GM19351 (cell line): ENCODE data around the gene CYP1A1.
"Not testable (repeated sequence)": the region's sequence is repeated elsewhere in the genome, so short reads cannot be mapped to it uniquely, and the experiment has no call there.

ENCODE experiments used
- ATAC-seq: cut with Tn5 transposase; IDR thresholded peaks from one replicate; pipeline ENCODE4 v1.9.1; 2021; ENCODE audit warnings: mild to moderate bottlenecking, moderate library complexity; ENCODE audit not compliant: unreplicated experiment

CYP1A1 gene

DNA sequence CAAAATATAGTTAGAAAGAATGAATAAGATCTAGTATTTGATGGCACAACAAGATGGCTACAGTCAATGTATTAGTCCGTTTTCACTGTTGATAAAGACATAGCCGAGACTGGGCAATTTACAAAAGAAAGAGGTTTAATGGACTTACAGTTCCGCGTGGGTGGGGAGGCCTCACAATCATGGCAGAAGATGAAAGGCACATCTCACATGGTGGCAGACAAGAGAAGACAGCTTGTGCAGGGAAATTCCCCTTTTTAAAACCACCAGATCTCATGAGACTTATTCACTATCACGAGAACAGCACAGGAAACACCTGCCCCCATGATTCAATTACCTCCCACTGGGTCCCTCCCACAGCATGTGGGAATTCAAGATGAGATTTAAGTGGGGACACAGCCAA lies 12.9 kb upstream of the CYP1A1 start:
- not testable (repeated sequence) for ATAC-seq

- no peak for ATAC-seq
Measured at GRCh38 chr15:74735305-74735704, 10.0 kb upstream of the CYP1A1 start.

DNA sequence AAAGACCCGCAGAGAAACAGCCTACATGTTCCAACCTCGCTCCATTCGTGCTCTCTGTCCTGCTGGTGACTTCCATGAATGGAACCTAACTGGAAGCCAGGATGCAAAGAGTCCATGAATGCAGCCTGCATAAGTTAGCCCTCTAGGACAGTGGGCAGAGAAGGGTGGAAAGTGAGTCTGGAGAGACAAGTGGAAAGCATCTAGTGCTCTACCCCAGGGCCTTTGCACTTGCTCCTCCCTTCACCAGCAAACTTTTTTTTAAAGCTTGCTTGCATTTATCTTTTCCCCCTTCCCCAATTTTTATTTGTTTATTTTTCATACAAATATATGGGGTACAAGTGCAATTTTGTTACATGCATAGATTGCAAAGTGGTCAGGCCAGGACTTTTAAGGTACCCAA lies 7.9 kb upstream of the CYP1A1 start:
- no peak for ATAC-seq

DNA sequence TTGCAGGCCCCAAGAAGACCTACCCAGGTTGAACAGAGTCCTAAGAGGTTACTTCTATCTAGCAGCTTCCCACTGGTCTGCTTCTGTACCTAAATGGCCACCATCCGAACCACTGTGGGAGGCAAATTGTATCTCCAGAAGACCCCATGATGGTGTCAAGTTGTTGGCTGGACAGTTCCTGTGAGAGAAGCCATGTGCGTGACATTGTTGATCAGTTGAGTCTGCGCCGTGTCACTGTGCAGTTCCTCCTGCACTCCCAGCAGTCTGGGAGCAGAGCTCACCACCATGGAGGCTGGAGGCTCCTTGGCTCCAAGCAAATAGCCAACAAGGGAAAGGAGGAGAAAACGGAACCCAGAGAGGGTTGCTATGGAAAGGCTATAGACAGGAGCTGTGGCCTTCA lies 7.5 kb upstream of the CYP1A1 start:
- ATAC-seq, result no peak

GRCh38 chr15:74730619-74731316 lies 5.4 kb upstream of the CYP1A1 start:
- ATAC-seq, result no peak

DNA sequence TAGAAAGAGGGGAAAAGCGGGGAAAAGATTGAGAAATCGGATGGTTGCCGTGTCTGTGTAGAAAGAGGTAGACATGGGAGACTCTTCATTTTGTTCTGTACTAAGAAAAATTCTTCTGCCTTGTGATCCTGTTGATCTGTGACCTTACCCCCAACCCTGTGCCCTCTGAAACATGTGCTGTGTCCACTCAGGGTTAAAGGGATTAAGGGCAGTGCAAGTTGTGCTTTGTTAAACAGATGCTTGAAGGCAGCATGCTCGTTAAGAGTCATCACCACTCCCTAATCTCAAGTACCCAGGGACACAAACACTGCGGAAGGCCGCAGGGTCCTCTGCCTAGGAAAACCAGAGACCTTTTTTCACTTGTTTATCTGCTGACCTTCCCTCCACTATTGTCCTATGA lies 4.0 kb upstream of the CYP1A1 start:
- ATAC-seq, result not testable (repeated sequence)

DNA sequence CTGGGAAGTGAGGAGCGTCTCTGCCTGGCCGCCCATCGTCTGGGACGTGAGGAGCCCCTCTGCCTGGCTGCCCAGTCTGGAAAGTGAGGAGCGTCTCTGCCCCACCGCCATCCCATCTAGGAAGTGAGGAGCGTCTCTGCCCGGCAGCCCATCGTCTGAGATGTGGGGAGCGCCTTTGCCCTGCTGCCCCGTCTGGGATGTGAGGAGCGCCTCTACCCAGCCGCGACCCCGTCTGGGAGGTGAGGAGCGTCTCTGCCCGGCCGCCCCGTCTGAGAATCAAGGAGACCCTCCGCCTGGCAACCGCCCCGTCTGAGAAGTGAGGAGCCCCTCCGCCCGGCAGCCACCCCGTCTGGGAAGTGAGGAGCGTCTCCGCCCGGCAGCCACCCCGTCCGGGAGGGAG lies 3.4 kb upstream of the CYP1A1 start:
- not testable (repeated sequence) for ATAC-seq

DNA sequence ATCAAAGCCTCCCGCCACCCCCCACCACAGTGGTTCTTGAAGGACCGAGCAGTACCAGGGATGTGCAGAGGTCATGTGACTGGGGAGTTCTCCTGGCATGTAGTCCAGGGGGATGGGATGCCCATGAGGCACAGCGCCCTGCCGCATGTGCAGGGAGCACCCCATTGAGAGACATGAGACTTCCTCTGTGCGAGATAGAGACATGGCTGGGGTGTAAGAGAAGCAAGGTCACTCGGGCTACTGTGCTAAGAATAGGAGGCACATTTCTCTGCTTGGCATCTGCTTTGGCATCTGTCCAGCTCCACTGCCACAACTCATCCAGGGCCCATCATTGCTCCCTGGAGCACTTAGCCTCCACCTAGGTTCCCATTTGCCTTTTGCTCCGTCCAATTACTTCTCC lies 2.4 kb upstream of the CYP1A1 start:
- ATAC-seq, result no peak

DNA sequence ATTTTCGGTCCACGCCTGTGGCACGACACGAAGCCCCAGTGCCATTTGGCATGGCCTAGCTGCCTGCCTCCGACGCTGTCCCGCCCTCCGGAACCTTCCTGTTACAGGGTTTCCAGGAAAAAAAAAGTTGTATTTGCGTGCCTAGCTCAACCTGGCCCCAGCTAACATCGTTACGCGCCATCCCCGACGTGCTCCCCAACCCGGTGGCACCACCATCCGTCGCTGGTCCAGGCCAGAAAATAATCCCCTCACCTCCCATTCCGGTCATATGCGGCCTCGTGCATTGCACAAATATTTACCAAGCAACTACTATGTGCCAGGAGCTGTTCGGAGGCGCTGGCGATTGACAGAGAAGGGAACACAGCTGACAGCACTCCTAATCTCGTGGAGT lies 1.4 kb upstream of the CYP1A1 start:
- ATAC-seq, result no peak

DNA sequence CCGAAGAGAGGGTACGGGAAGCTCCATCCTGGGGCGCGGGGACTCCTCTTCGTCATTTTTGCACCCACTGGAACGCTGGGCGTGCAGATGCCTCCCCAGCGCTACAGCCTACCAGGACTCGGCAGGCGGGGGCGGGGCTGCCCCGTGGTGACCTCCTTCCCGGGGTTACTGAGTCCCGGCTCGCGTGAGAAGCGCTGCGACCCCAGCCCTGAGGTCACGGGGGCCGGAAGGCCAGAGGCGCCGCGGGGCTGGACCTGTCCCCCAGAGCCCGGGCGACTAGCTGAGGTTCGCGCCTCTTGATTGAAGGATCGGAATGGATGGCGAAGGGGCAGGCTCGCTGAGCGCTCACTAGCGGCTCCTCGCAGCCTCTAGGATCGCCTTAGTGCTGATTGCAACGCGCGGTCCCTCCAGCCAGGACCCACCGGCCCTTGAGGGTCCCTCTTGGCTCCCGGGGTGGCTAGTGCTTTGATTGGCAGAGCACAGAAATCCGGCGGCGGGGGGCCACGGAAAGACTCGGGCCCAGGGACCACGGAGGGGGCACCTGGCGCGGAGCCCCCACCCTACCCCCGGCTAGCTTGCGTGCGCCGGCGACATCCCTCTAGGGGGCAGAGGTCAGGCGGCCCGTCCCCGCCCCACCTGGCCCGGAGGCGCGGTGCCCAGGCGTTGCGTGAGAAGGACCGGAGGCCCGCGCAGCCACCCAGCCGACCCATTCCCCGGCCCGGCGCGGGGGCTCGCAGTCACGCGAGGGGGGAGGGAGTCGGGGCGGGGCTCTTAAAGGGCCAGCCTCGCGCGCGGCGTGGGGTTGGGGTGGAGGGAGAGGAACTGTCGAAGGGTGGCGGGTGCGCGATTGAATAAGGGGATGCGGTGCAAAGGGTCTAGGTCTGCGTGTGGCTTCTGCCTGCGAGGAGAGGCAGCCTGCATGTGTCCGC lies 781 bp upstream of the CYP1A1 start:
- ATAC-seq, result peak; percentile 43

DNA sequence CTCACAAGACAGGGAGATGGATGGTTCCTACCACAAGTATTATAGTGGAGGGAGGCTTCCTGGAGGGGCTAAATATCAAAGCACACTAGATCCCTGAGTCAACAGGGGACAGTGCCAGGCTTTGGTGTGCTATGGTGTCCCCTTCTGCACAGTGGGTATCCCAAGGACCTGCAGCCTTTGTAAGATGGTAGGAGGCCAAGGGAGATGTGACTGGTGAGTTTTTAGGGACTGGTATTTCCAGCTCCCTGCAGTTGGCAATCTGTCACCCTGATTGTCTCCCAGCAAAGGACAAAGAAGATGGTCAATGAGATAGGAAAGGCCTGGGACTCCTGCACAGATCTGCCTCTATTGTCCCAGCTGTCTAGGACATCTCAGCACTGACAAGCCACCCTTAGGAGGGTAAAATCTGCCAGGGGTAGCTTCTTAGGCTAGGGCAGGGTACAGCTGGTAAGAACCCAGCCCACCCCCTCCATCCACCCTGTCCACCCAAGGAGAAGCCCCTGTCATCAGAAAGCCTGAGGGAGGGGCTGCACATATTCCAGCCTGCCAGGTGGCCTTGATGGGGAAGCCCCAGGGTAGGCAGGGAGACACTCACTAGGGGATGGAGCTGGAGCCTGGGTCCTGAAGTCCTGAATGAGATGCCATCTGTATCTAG lies 631 bp downstream of the CYP1A1 start:
- no peak for ATAC-seq

- no peak for ATAC-seq
Measured at GRCh38 chr15:74723754-74724334, 1.5 kb downstream of the CYP1A1 start.

DNA sequence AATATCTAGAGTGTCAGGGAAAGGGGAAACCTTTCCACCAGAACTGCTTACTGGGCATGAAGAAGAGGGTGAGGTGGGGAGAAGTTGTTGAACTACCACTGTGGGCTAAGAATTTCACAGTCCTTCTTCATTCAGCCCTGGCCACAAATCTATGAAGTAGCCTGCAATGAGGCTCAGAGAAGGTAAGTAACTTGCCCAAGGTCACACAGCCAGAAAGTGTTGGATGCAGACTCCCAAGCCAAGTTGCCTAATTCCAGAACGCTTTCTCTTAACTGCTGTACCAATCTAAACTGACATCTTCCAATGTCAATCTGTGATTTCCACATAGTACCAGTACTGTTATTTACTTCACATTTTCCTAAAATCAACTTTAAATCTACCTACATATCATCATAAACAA lies 2.1 kb downstream of the CYP1A1 start:
- no peak for ATAC-seq

DNA sequence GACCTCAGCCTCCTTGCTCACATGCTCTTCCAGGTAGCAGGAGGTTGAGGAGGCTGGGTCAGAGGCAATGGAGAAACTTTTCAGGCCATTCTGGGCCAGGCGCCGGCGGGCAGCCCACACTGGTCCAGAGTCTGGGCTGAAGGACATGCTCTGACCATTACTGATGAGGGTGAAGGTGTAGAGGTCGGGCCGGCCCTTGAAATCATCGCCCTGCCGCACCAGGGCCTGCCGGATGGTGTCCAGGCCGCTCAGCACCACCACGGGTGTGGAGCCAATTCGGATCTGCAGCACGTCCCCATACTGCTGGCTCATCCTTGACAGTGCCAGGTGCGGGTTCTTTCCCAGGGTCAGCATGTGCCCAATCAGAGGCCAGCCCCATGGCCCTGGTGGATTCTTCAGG lies 2.7 kb downstream of the CYP1A1 start:
- no peak for ATAC-seq

GRCh38 chr15:74716651-74717050 lies 8.7 kb downstream of the CYP1A1 start:
- no peak for ATAC-seq

- no peak for ATAC-seq
Measured at GRCh38 chr15:74712311-74712710, 13.0 kb downstream of the CYP1A1 start.

DNA sequence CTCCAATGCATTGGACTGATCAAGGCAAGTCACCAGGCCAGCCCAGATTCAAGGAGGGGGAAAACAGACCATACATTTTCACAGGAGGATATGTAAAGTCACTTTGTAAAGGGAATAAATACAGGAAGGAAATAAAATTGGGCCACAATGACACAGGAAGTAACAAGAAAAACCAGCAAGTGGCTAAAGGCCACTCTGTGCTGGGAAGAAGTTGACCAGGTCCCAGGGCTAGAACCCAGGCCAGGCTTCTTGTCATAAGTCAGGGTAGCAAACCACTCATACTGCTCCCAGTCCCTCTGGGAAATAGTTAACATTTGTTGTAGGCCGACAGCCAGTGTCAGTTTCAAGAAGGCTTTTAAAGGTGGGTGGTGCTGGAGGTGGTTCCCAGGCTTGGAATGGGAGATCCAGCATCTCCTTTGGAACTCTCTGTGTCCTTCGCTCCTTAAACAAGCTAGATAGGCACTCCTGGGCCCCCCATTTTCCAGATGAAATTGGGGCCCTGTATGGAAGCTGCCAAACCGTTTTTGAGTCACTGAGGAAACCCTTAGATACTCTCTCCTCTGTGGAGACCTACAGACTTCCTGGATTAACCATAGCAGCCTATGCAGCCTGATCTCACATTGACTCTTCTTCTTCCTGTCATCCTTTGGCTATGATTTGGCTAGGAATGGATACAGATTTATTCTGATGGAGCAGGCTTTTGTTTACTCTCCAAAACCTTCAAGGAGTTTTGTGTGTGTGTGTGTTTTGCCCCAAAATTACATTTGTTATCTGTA lies 14.8 kb downstream of the CYP1A1 start:
- ATAC-seq, result no peak

GRCh38 chr15:74709892-74710291 lies 15.4 kb downstream of the CYP1A1 start:
- no peak for ATAC-seq

DNA sequence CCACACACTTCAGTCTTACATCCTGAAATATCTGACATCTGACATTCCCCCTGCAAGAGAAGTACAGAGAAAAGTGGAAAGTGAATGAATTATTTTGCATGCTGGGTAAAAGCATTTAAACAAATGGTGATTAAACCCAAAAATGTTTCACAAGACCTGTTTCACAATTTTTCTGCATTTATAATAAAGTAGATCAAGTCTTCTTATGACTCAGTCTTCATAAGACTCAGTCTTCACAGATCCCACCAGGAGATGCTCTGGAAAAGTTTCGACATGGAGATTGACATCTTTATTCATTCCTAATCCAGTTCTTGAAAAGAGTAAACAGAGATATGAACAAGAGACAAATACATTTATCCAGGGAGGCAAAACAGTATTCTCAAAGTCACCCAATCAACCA lies 16.3 kb downstream of the CYP1A1 start:
- no peak for ATAC-seq

DNA sequence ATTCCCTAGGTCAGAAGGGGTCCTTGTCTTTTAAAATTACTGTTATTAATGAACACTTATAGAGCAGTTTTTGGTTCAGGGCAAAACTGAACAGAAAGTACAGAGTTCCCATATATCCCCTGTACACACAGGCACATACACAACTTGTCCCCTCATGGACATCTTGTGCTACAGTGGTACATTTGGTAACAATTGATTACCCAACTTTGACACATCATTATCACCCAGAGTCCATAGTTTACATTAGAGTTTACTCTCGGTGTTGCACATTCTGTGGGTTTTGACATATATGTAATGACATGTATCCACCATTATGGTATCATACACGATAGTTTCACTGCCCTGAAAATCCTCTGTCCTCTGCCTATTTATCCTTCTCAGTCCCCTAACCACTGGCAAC lies 28.5 kb downstream of the CYP1A1 start:
- no peak for ATAC-seq

DNA sequence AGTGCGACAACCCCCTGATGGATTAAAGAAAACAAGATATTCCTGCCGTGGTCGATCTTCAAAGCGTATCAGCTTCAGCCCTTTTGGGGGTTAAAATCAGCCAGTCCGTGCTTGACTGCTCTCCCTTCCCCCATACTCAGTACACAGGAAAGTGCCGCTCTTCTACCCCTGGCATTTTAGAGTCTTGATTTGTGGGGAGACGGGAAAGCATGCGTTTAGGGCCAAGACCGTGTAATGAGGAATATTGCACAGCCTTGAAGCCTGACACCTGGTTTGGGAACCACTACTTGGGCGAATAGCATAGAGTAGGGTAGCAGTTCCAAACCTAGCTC lies 29.0 kb downstream of the CYP1A1 start:
- no peak for ATAC-seq
